HG03097 (cell line): ENCODE results near the gene SELENOH.
A peak's percentile ranks its signal among the peaks of the same experiment; 100 is the strongest.

Source experiments
- ATAC-seq: cut with Tn5 transposase; IDR thresholded peaks from one replicate; pipeline ENCODE4 v1.9.1; 2021; ENCODE audit not compliant: unreplicated experiment, low FRiP score

SELENOH gene

DNA sequence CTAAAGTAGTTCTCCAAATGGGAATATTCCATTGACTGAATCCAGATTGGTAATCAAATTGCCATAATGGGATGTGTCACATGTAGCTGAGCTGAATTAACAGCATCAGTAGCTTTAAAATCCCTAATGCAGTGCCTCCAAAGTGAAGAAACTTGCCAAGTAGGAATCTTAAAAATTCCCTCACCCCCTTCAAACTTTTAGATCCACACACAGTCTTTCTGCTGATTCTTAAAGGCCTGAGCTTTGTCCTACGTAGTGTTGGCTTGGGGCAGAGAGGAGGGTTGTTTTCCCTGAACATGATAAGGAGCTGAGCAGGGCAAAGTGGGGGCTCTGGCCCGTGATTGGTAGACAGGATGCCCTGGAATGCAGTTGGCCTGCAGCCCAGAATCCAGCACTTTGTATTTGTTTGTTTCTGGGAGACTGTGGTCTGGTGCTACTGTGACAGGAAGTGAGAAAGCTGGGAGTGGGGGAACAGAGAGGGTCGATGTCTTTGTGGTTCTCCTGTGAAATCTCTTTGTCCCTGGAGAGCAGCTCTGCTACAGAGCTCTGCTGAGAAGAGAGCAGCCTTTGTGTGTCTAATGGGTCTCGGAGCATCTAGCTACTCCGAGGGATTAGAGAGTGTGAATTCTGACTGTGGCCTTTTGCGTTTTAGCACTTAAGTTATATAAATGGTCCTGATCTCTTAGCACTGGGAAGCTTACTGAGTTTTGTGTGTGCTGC lies 37.2 kb downstream of the SELENOH start:
- no peak for ATAC-seq

DNA sequence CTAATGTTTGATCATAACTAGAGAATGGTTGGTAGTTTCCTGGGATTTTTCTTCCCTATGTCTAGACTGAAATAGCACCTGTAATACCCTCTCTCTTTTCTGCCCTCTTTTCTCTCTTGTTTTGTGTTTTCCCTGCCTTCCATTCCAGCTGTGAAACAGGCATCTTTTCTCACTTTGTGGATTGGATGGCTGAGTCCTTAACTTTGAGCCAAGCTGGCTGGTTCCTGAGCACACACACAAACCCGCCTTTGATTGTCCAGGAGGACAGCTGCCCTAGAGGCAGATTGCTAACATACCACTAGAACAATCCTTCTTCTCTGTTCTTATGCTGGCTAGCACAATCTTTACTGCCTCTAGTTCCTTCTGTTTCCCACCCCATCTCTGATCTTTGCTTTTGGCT lies 38.0 kb downstream of the SELENOH start:
- no peak for ATAC-seq

DNA sequence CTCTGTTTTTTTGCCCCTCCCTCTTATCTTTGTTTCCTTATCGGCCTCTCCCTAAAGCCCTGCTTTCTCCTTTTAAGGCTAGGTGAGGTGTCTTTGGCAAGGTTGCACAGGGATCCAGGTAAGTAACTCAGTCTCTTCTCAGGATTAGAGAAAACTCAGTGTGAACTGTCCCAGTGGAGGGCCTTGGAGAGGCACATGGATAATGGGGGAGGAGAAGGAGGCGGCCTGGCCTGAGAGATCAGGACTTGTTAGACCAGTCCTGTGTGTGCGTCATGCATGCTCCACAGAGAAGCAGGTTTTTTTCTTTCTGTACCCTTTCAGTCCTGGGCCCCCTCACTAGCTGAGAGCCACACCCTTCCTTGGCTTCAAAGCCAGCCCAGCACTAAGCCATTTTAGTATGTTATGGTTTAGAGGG lies 40.2 kb downstream of the SELENOH start:
- no peak for ATAC-seq

GRCh38 chr11:57785072-57785471 lies 43.8 kb downstream of the SELENOH start:
- ATAC-seq: no peak

DNA sequence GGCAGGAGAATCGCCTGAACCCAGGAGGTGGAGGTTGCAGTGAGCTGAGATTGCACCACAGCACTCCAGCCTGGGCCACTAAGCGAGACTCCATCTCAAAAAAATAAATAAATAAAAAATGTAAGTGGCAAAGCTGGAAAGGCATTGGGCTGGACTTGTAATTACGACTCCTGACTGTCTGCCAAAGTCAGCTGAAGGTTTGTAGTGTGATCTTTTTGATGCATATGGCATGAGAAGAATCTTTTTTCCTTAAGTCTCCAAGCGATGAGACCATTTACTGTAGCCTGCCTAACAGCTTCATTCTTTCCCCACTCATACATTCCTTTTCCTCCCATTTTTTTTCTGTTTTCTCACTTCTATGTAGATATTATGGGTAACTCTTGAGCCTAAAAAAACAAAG lies 45.1 kb downstream of the SELENOH start:
- no peak for ATAC-seq

DNA sequence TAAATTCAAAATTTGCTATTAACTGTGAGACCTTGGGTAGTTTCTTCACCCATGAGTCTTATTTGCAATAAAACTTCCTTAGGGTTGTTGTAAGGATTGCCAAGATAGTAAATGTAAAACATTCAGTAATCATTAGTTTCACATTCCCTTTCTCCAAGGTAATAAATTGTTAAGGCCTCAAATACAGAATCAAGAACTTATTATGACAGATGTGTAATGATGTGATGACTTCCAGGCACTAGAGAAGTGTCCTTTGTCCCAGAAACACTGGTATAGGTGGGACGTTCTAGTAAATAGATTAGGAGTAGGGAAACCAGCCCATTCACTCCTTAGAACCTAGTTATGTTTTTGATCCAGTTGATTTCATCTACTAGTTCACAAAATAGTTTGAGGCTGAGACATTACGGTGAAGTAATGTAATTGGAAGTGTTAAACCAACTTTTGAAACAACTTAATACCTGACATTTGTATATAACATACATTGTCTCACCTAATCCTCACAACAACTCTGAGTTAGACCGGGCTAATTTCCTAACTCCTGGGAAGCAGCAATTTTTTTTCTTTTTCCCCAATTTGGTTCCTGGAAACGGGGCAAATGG lies 45.8 kb downstream of the SELENOH start:
- no peak for ATAC-seq

- ATAC-seq: no peak
Observed at GRCh38 chr11:57787920-57788702, 46.8 kb downstream of the SELENOH start.

DNA sequence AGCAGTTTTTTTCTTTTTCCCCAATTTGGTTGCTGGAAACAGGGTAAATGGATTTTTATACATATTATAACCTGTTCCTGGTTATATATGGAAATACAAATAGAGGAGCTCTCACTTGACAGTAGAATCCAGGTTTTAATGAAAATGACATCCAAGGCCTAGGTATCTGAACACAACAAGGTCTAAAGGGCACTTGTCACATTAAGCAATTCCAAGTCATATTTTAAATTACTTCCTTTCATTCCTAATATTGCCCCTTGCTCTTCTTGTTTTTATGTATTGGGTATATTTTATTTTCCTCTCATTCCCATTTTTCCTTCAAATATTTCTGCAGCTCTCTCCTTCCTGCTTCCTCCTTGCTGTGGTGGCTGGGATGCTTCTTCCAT lies 47.4 kb downstream of the SELENOH start:
- ATAC-seq: no peak

- ATAC-seq: no peak
Observed at GRCh38 chr11:57791321-57792059, 50.2 kb downstream of the SELENOH start.

DNA sequence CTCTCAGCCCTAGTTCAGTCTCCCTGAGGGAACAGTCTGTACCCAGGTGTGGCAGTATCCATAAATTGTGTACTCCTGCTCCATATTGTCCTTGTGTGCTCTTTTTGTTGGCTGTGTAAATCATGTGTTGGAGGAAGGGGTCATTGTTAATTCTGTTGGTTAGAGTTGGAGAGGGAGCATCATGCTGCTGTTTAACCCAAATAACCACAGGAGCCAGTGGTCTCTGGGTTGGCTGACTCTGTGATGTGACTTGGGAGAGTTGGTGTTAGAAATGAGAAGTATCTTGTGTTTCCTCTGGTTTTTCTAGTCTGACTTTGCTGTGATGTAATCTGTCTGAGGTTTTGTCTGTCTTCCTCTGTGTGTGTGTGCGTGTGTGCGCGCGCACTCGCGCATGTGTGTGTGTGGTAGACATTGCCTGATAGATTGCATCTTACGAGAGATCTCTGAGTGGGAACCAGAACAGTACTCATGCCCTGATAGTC lies 50.8 kb downstream of the SELENOH start:
- ATAC-seq: peak; percentile 70

DNA sequence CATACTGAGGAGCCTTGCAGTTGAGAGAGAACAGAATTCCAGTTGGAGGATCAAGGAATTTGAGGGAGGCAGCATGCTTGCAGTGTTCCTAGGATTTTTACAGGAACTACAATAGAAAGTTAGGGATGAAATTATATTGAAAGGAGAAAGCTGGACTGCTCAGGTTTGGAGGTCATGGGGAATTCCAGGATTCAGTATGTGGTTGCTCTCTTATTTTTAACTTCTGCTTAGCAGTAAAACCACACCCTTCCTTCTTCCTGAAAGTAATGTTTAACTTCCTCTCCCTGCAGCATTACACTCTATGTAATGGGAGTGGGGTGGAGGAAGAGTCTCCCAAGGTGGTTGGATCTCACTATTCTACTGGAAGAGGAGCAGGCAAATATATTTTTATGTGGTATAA lies 51.6 kb downstream of the SELENOH start:
- ATAC-seq: no peak
